Mucosa of descending colon (tissue), 3 donors: ENCODE measurements around the gene TMEM168. TPM values are rescaled to one million over a fixed set of nuclear protein-coding genes. Genes with fewer than 3 reads are reported as not detected.
"Not testable (repeated sequence)": the region's sequence is repeated elsewhere in the genome, so short reads cannot be mapped to it uniquely, and the experiment has no call there.

Experiments used
- ATAC-seq: fragments of 200-7000 bp; cut with Tn5 transposase; one replicate; pipeline ENCODE4 v1.9.1; 2020; ENCODE audit warnings: mild to moderate bottlenecking, moderate library complexity
- DNase-seq, 3 donors: peaks; one replicate each; pipeline ENCODE4 v3.0.0-alpha.2; 2020
- H3K36me3 ChIP-seq: fragments of 200-600 bp; one replicate; pipeline ENCODE4 v1.8.0; 2021; ENCODE audit warnings: low read depth, mild to moderate bottlenecking
- H3K4me1 ChIP-seq: fragments of 200-600 bp; one replicate; pipeline ENCODE4 v1.8.0; 2021; ENCODE audit warnings: low read depth, mild to moderate bottlenecking
- H3K4me3 ChIP-seq: fragments of 200-600 bp; one replicate; pipeline ENCODE4 v1.8.0; 2021; ENCODE audit warnings: mild to moderate bottlenecking
- H3K9me3 ChIP-seq: fragments of 200-600 bp; one replicate; pipeline ENCODE4 v1.8.0; 2021; ENCODE audit warnings: mild to moderate bottlenecking
- intact Hi-C, 2 donors: fragments of 100-400 bp; cut with DNase I in 1 of 2; cut with micrococcal nuclease in 1 of 2; formaldehyde crosslinking; loops; one replicate each; pipeline versions ENCODE4 v1.11.0 to v1.11.1; 2022; cut with DNase I, micrococcal nuclease
- total RNA-seq, 3 donors: library from RNA; stranded (reverse); fragmentation: NEBNext Ultra II Directional in 2 of 3; extraction: Animal tissue kit (Norgen Biotek cat#: 25700) in 2 of 3; gene quantifications; one replicate each; pipeline versions ENCODE4 v1.2.1 to v1.2.4, GENCODE V29; 2021 to 2023
- TF ChIP-seq, protein P1 (sequence below): fragments of 200-600 bp; IDR thresholded peaks from one replicate; pipeline ENCODE4 v1.8.0; 2022; ENCODE audit warnings: antibody characterized with exemption, mild to moderate bottlenecking
- donor health status: DM: no; HTN: no; CAD: no; lungs with moderate emphysema.
- donor health status: DM: no; HTN: no; CAD: no.
- donor health status: DM: no; HTN: yes; CAD: no.

TMEM168 gene
- total RNA-seq, 3 donors from 2014 or later, result 29.1 to 53.0 (median 46.2) TPM

DNA sequence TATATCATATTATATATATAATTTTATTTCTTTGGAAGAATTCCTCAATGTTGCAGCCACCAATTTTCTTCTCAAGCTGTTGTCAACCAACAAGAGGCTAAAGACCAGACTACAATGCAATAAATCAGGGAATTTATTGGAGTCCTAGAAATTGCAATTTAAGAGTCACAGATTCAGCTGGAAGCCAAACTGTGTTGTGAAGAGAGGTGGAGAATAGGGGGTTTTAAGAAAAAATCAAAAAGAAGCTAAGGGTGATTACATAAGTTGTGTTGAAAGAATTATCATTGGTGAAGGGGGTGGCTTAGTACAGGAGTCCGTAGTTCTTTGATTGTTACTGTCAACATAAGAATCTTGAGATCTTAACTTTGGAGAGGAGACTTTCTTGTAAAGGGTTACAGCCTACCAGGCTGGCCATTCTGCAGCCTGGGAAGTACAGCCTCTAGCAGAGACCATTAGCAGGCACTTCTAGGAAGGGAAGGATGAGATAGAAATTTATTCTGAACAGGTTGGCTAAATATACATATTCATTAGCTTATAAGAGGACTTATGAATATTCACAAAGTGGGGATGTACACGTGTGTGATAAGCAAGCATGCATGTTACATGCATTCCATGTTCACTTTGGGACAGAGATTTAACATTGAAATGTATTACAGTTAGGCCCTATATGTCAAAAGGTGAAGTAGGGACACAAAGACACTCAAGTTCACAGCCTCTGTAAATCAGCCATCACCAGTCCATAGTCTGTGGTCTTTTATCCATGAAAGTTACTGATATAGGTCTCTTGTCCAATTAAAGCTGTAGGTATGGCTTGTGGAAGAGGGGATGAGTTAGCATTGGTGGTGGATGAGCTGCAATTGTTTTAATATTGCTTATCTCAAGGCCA lies 8.3 kb upstream of the TMEM168 start:
- H3K9me3 ChIP-seq, result no peaks in the 10 kb centered on the region
- no peaks in the 10 kb centered on the region for H3K4me1 ChIP-seq
- no peak for DNase-seq
- intact Hi-C loops, result no loop called here
- no peak overlapping the region for H3K4me3 ChIP-seq
- TF ChIP-seq, protein P1, sequence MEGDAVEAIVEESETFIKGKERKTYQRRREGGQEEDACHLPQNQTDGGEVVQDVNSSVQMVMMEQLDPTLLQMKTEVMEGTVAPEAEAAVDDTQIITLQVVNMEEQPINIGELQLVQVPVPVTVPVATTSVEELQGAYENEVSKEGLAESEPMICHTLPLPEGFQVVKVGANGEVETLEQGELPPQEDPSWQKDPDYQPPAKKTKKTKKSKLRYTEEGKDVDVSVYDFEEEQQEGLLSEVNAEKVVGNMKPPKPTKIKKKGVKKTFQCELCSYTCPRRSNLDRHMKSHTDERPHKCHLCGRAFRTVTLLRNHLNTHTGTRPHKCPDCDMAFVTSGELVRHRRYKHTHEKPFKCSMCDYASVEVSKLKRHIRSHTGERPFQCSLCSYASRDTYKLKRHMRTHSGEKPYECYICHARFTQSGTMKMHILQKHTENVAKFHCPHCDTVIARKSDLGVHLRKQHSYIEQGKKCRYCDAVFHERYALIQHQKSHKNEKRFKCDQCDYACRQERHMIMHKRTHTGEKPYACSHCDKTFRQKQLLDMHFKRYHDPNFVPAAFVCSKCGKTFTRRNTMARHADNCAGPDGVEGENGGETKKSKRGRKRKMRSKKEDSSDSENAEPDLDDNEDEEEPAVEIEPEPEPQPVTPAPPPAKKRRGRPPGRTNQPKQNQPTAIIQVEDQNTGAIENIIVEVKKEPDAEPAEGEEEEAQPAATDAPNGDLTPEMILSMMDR, result no peak
- no peak for ATAC-seq
- H3K36me3 ChIP-seq, result no peaks in the 10 kb centered on the region

DNA sequence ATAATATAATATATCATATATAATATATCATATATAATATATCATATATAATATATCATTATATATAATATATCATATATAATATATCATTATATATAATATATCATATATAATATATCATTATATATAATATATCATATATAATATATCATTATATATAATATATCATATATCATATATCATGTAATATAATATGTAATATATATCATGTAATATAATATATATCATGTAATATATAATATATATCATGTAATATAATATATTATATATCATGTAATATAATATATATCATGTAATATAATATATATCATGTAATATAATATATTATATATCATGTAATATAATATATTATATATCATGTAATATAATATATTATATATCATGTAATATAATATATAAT lies 6.4 kb upstream of the TMEM168 start:
- H3K36me3 ChIP-seq, H3K4me3 ChIP-seq, ATAC-seq, DNase-seq, intact Hi-C loops, H3K9me3 ChIP-seq, H3K4me1 ChIP-seq: not testable (repeated sequence)

DNA sequence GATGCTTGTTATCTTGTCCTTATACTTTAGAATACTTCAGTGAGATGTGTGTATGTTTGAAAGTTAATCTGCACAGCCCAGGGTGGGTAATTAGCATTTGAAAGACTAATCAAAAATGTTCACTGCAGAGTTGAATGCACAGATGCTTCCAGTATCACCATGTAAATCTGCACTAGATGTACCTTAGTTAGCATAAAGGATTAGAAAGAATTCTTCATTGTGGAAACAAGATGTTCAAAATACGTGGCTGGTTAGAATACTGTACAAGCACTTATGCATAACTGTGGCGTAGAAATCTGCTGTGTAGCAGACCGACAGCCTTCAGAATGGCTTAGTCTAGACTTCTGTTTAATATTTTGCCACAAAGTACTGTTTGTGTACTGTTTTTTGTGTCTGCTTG lies 2.2 kb upstream of the TMEM168 start:
- Histone ChIP-seq H3K4me1 (no peaks in the 10 kb centered on the region), H3K36me3 (no peaks in the 10 kb centered on the region), H3K9me3 (no peaks in the 10 kb centered on the region), H3K4me3 (no peak overlapping the region)
- DNase-seq (no peak), ATAC-seq (no peak)
- TF ChIP-seq, protein P1, result no peak
- intact Hi-C loops, result no loop called here

DNA sequence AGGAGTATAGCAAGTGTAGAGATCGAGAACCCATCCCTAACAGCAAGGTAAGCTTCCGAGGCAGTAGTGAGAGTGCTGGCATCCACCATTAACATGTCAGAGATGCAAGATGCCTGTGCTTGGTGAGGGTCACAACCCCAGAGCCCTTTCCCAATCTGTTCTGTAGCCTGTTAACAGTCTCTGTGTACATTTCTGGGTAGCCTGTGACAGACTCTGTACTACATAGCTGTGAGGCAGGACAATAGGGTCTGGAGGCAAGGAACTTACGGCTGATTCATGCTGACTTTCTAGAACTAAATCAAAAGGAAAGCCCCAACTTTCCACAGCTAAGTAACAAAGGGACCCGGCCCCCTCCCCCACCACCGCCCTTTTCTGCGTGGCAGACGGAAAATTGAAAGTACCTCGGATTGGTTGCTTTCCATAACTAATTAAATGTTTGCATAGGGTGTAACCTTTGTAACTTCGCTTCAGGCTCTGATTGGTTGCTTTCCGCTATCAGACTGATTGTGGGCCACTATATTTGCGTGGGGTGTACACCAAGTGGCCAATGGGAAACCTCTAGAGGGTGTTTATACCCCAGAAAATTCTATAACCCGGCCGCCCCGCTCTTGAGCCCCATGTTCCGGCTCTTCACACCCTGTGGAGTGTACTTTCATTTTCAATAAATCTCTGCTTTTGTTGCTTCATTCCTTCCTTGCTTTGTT lies 1.4 kb upstream of the TMEM168 start:
- no peaks in the 10 kb centered on the region for H3K4me1 ChIP-seq
- H3K9me3 ChIP-seq, result no peaks in the 10 kb centered on the region
- intact Hi-C loops, result no loop called here
- H3K4me3 ChIP-seq, result no peak overlapping the region
- H3K36me3 ChIP-seq, result no peaks in the 10 kb centered on the region
- ATAC-seq, result no peak
- DNase-seq, result no peak
- TF ChIP-seq, protein P1, result no peak

DNA sequence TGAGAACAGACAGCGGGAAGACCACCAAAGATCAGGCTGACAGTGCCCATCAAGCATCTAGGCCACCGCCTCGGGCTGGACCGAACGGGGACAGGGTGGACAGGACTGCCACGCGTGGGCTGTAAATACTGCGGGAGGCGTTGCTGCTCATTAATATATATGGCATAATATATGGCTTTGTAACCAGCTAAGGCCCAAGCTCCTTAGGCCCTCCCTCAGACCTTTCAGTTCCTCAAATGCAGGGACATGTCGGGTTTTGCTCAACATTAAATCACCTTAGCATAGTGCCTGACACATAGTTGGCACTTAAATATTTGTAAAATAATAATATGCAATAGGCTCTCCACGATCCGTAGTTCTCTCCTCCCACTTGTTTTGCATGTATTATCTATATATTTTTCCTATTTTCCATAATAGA lies 402 bp upstream of the TMEM168 start:
- Histone ChIP-seq H3K9me3 (no peaks in the 10 kb centered on the region), H3K4me1 (no peaks in the 10 kb centered on the region), H3K4me3 (no peak overlapping the region), H3K36me3 (no peaks in the 10 kb centered on the region)
- TF ChIP-seq, protein P1, result no peak
- intact Hi-C loops, result no loop called here
- DNase-seq (no peak), ATAC-seq (peak; percentile 35)

DNA sequence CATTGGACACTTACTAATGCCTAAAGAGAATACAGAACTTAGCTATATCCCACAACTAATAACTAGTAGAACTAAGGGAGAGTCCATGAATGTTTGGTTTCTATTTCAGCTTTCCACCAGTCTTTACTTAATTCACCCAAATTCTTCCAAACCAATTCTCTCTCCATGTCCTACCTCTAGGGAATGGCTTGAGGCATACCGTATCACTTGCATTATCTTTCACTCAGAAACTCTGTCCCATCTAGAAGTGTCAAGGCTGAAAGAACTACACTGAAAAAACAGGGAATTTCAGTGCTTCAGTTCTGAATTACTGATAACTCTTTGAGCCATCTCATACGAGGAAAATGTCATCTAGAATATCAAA lies 758 bp downstream of the TMEM168 start:
- Histone ChIP-seq H3K4me3 (peak overlapping the region; percentile 78), H3K4me1 (no peaks in the 10 kb centered on the region), H3K9me3 (no peaks in the 10 kb centered on the region), H3K36me3 (no peaks in the 10 kb centered on the region)
- DNase-seq, result no peak
- TF ChIP-seq, protein P1, result no peak
- intact Hi-C loops, result no loop called here
- no peak for ATAC-seq
